ENCODE data around the gene TNK2.
"Not testable (repeated sequence)": the region's sequence is repeated elsewhere in the genome, so short reads cannot be mapped to it uniquely, and the experiment has no call there.

TNK2 gene

GRCh38 chr3:195853036-195853435 is 55.3 kb downstream of the TNK2 start:
- no peak for DNase-seq

- peak; percentile 75 for DNase-seq
Observed at GRCh38 chr3:195850857-195851543, 57.4 kb downstream of the TNK2 start.

GRCh38 chr3:195849322-195850074 is 58.9 kb downstream of the TNK2 start:
- DNase-seq = no peak

- DNase-seq = no peak
Observed at GRCh38 chr3:195847055-195847950, 61.0 kb downstream of the TNK2 start.

- DNase-seq = no peak
Observed at GRCh38 chr3:195845483-195845882, 62.9 kb downstream of the TNK2 start.

GRCh38 chr3:195844671-195845218 is 63.6 kb downstream of the TNK2 start:
- no peak for DNase-seq

GRCh38 chr3:195839260-195840010 is 68.9 kb downstream of the TNK2 start:
- no peak for DNase-seq

GRCh38 chr3:195838714-195839113 is 69.6 kb downstream of the TNK2 start:
- no peak for DNase-seq

GRCh38 chr3:195836476-195837135 is 71.7 kb downstream of the TNK2 start:
- DNase-seq = no peak

GRCh38 chr3:195835791-195836190 is 72.6 kb downstream of the TNK2 start:
- no peak for DNase-seq

- DNase-seq = no peak
Observed at GRCh38 chr3:195834675-195835583, 73.4 kb downstream of the TNK2 start.

GRCh38 chr3:195829897-195830254 is 78.5 kb downstream of the TNK2 start:
- DNase-seq = no peak

- DNase-seq = no peak
Observed at GRCh38 chr3:195828762-195829161, 79.6 kb downstream of the TNK2 start.

- DNase-seq = no peak
Observed at GRCh38 chr3:195825857-195826804, 82.2 kb downstream of the TNK2 start.

- no peak for DNase-seq
Observed at GRCh38 chr3:195825191-195825588, 83.2 kb downstream of the TNK2 start.

GRCh38 chr3:195824425-195825190 is 83.7 kb downstream of the TNK2 start:
- not testable (repeated sequence) for DNase-seq

- no peak for DNase-seq
Observed at GRCh38 chr3:195823999-195824398, 84.4 kb downstream of the TNK2 start.

- no peak for DNase-seq
Observed at GRCh38 chr3:195823280-195823679, 85.1 kb downstream of the TNK2 start.
